AG09309 (cell line): ENCODE measurements around the gene GJA3.
"Not testable (repeated sequence)": the region's sequence is repeated elsewhere in the genome, so short reads cannot be mapped to it uniquely, and the experiment has no call there.

ENCODE experiments used
- DNase-seq: peaks from one replicate; pipeline ENCODE4 v3.0.0-alpha.2; 2010; ENCODE audit warnings: low read depth
- H3K4me3 ChIP-seq: 2 replicates; pipeline ENCODE4 v1.5.1; 2011; ENCODE audit warnings: mild to moderate bottlenecking, low read depth, low read length, moderate library complexity; ENCODE audit not compliant: control insufficient read depth
- CTCF ChIP-seq: IDR thresholded peaks from 2 replicates; pipeline ENCODE4 v1.5.1; 2011; ENCODE audit warnings: mild to moderate bottlenecking, low read depth, low read length, inconsistent platforms; ENCODE audit not compliant: insufficient read depth, control insufficient read depth; ENCODE audit errors: missing control alignments

The GJA3 gene

GRCh38 chr13:20161275-20161950 lies 561 bp upstream of the GJA3 start:
- H3K4me3 ChIP-seq, result peak overlapping the region; percentile 45
- no peak for TF ChIP-seq CTCF
- DNase-seq, result no peak

GRCh38 chr13:20159646-20160305 lies 1.1 kb downstream of the GJA3 start:
- no peak for DNase-seq
- no peak for TF ChIP-seq CTCF
- H3K4me3 ChIP-seq, result peak overlapping the region; percentile 45

- no peak for DNase-seq
- H3K4me3 ChIP-seq, result no peak overlapping the region
- TF ChIP-seq CTCF, result no peak
These were observed 3.6 kb downstream of the GJA3 start for GRCh38 chr13:20157151-20157796.

- H3K4me3 ChIP-seq, result no peak overlapping the region
- DNase-seq, result no peak
- TF ChIP-seq CTCF, result no peak
These were observed 4.2 kb downstream of the GJA3 start for GRCh38 chr13:20156702-20157101.

GRCh38 chr13:20153290-20153689 lies 7.6 kb downstream of the GJA3 start:
- not testable (repeated sequence) for H3K4me3 ChIP-seq, DNase-seq

- TF ChIP-seq CTCF, result no peak
- DNase-seq, result no peak
- no peak overlapping the region for H3K4me3 ChIP-seq
These were observed 9.2 kb downstream of the GJA3 start for GRCh38 chr13:20151612-20152011.

GRCh38 chr13:20151016-20151415 lies 9.8 kb downstream of the GJA3 start:
- TF ChIP-seq CTCF, result no peak
- no peak for DNase-seq
- no peak overlapping the region for H3K4me3 ChIP-seq
